Osteoblast (primary cell): ENCODE results near the gene EED. TPM values are rescaled to one million over a fixed set of nuclear protein-coding genes. Genes with fewer than 3 reads are reported as not detected.

Experiments used
- DNase-seq: peaks from one replicate; pipeline ENCODE4 v3.0.0; 2011; ENCODE audit warnings: low spot score, mixed read lengths; ENCODE audit not compliant: insufficient read length; ENCODE audit errors: missing footprints
- H2AFZ ChIP-seq: 2 replicates; pipeline ENCODE4 v1.6.0; 2011; ENCODE audit warnings: mild to moderate bottlenecking, low read length
- H3K27ac ChIP-seq: 2 replicates; pipeline ENCODE4 v1.5.1; 2011; ENCODE audit warnings: mild to moderate bottlenecking, low read depth, low read length, moderate library complexity
- H3K27me3 ChIP-seq: 2 replicates; pipeline ENCODE4 v1.6.0; 2012; ENCODE audit warnings: mild to moderate bottlenecking, control low read depth, inconsistent platforms, low read length, moderate library complexity; ENCODE audit not compliant: insufficient read depth
- H3K36me3 ChIP-seq: 2 replicates; pipeline ENCODE4 v1.5.1; 2011; ENCODE audit warnings: mild to moderate bottlenecking, low read length, control low read depth, moderate library complexity; ENCODE audit not compliant: insufficient read depth
- H3K4me1 ChIP-seq: 2 replicates; pipeline ENCODE4 v1.5.1; 2011; ENCODE audit warnings: mild to moderate bottlenecking, low read length, control low read depth, moderate library complexity; ENCODE audit not compliant: insufficient read depth
- H3K4me2 ChIP-seq: 2 replicates; pipeline ENCODE4 v1.6.0; 2011; ENCODE audit warnings: mild to moderate bottlenecking, low read length; ENCODE audit not compliant: insufficient read depth
- H3K4me3 ChIP-seq: fragments of 200-600 bp; sonication (generic); 3 replicates; pipeline ENCODE4 v1.5.1; 2012; ENCODE audit warnings: mild to moderate bottlenecking, low read length, inconsistent platforms; ENCODE audit not compliant: insufficient read depth
- H3K79me2 ChIP-seq: 2 replicates; pipeline ENCODE4 v1.6.0; 2012; ENCODE audit warnings: mild to moderate bottlenecking, low read length, control low read depth, inconsistent platforms; ENCODE audit not compliant: insufficient read depth
- H3K9me3 ChIP-seq: 2 replicates; pipeline ENCODE4 v1.5.1; 2011; ENCODE audit warnings: low read depth, low read length, control low read depth
- H4K20me1 ChIP-seq: 2 replicates; pipeline ENCODE4 v1.6.0; 2012; ENCODE audit warnings: mild to moderate bottlenecking, low read length, control low read depth; ENCODE audit not compliant: insufficient read depth
- CTCF ChIP-seq: IDR thresholded peaks from 2 replicates; pipeline ENCODE4 v1.5.1; 2011; ENCODE audit warnings: mild to moderate bottlenecking, low read depth, low read length, moderate library complexity; ENCODE audit errors: extremely low read depth
- total RNA-seq: library from RNA; depleted of rRNA; stranded (reverse); fragments of >200 nt; gene quantifications from 2 replicates; pipeline ENCODE4 v1.2.3, GENCODE V29; 2012

EED gene
- total RNA-seq, 1 donor: 12.3 TPM

- Histone ChIP-seq H3K36me3 (no peaks in the 10 kb centered on the region), H3K4me1 (peaks cover 12% of the 10 kb centered on the region), H4K20me1 (no peaks in the 10 kb centered on the region), H3K27ac (no peak overlapping the region), H3K27me3 (no peaks in the 10 kb centered on the region), H3K9me3 (no peaks in the 10 kb centered on the region), H3K79me2 (no peaks in the 10 kb centered on the region), H3K4me2 (no peak overlapping the region), H3K4me3 (no peak overlapping the region), H2AFZ (no peak overlapping the region)
- DNase-seq: no peak
- TF ChIP-seq CTCF: no peak
Measured at GRCh38 chr11:86196913-86197312, 47.6 kb upstream of the EED start.

GRCh38 chr11:86197448-86197847 lies 47.1 kb upstream of the EED start:
- H3K27ac ChIP-seq: no peak overlapping the region
- no peaks in the 10 kb centered on the region for H4K20me1 ChIP-seq
- peaks cover 15% of the 10 kb centered on the region for H3K4me1 ChIP-seq
- H2AFZ ChIP-seq: no peak overlapping the region
- H3K9me3 ChIP-seq: no peaks in the 10 kb centered on the region
- H3K36me3 ChIP-seq: no peaks in the 10 kb centered on the region
- no peak overlapping the region for H3K4me3 ChIP-seq
- no peaks in the 10 kb centered on the region for H3K27me3 ChIP-seq
- no peaks in the 10 kb centered on the region for H3K79me2 ChIP-seq
- no peak for DNase-seq
- H3K4me2 ChIP-seq: no peak overlapping the region
- TF ChIP-seq CTCF: no peak

GRCh38 chr11:86198139-86198538 lies 46.4 kb upstream of the EED start:
- H3K4me2 ChIP-seq: no peak overlapping the region
- no peak overlapping the region for H3K27ac ChIP-seq
- H3K27me3 ChIP-seq: no peaks in the 10 kb centered on the region
- no peak overlapping the region for H2AFZ ChIP-seq
- DNase-seq: no peak
- H3K4me1 ChIP-seq: peaks cover 12% of the 10 kb centered on the region
- TF ChIP-seq CTCF: no peak
- H3K4me3 ChIP-seq: no peak overlapping the region
- no peaks in the 10 kb centered on the region for H3K9me3 ChIP-seq
- H4K20me1 ChIP-seq: no peaks in the 10 kb centered on the region
- no peaks in the 10 kb centered on the region for H3K36me3 ChIP-seq
- no peaks in the 10 kb centered on the region for H3K79me2 ChIP-seq

GRCh38 chr11:86199354-86199753 lies 45.2 kb upstream of the EED start:
- Histone ChIP-seq H2AFZ (no peak overlapping the region), H3K9me3 (no peaks in the 10 kb centered on the region), H3K4me3 (no peak overlapping the region), H3K36me3 (no peaks in the 10 kb centered on the region), H3K4me2 (no peak overlapping the region), H3K79me2 (no peaks in the 10 kb centered on the region), H3K4me1 (peaks cover 10% of the 10 kb centered on the region), H4K20me1 (no peaks in the 10 kb centered on the region), H3K27ac (no peak overlapping the region), H3K27me3 (no peaks in the 10 kb centered on the region)
- DNase-seq: no peak
- no peak for TF ChIP-seq CTCF
